ENCODE results near the gene MTCL3.

MTCL3 gene

DNA sequence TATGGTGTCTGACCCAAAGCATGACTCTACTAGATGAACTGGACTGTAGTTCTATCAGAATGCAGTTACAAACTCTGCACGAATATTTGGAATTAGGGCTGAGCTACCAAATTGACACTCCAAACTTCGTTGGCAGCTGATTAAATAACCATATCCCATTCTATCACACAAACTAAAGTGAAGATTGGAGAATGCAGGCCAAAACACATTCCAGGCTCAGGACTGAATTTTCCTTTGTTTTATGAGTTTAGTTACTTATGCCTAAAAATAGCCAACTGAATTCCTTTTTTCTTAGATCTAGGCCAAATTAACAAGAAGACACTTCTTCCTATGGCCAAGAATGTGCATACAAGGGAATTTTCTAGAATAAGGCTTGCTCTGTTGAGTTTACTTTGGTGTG lies 50.2 kb downstream of the MTCL3 start:
- Histone ChIP-seq H3K9me3 (ENCODE audit: insufficient read depth, low read length) (no peaks in the 10 kb centered on the region), H4K20me1 (ENCODE audit: low read depth, low read length) (no peaks in the 10 kb centered on the region), H3K4me2 (ENCODE audit: low read depth, low read length, poor library complexity, severe bottlenecking) (no peak overlapping the region), H3F3A (ENCODE audit: insufficient read depth) (no peaks in the 10 kb centered on the region), H3K36me3 (ENCODE audit: low read length) (no peaks in the 10 kb centered on the region), H2AFZ (ENCODE audit: low read depth, low read length, severe bottlenecking) (no peak overlapping the region), H3K9ac (ENCODE audit: low read length) (no peak overlapping the region), H3K4me3 (ENCODE audit: insufficient read depth, low read length, poor library complexity, severe bottlenecking) (no peak overlapping the region), H3K27ac (ENCODE audit: low read depth, low read length) (no peak overlapping the region), H3K9me2 (replicated peaks; ENCODE audit: insufficient read depth, low read length) (no peaks in the 10 kb centered on the region), H3K27me3 (ENCODE audit: low read length) (no peaks in the 10 kb centered on the region), H3K79me2 (ENCODE audit: insufficient read depth, low read length) (no peaks in the 10 kb centered on the region)
- no peak for TF ChIP-seq EZH2phosphoT487 (conservative IDR thresholded peaks at IDR 0.05; ENCODE audit: low read length)
- TF ChIP-seq, protein P1, sequence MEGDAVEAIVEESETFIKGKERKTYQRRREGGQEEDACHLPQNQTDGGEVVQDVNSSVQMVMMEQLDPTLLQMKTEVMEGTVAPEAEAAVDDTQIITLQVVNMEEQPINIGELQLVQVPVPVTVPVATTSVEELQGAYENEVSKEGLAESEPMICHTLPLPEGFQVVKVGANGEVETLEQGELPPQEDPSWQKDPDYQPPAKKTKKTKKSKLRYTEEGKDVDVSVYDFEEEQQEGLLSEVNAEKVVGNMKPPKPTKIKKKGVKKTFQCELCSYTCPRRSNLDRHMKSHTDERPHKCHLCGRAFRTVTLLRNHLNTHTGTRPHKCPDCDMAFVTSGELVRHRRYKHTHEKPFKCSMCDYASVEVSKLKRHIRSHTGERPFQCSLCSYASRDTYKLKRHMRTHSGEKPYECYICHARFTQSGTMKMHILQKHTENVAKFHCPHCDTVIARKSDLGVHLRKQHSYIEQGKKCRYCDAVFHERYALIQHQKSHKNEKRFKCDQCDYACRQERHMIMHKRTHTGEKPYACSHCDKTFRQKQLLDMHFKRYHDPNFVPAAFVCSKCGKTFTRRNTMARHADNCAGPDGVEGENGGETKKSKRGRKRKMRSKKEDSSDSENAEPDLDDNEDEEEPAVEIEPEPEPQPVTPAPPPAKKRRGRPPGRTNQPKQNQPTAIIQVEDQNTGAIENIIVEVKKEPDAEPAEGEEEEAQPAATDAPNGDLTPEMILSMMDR (IDR thresholded peaks at IDR 0.05; ENCODE audit: insufficient read depth, low read length, poor library complexity, severe bottlenecking), result no peak

DNA sequence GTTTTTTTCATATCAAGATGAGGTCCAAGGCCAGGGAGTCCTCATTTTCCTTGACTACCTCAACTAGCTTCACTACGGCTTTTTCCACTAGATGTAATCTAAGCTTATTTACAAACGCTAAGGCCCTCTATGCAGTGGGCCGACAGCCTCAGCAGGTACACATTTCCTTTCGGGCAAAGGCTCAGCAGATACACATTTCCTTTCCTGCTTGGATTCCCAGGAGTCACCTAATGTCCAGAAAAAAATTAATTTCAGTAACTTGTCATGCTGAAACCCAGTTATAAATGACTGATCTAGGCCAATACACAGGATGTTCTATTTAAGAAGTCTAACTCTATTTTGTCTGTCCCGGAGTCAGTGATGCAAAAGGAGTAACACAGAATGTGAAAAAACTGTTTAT lies 52.7 kb downstream of the MTCL3 start:
- Histone ChIP-seq H3K4me3 (ENCODE audit: insufficient read depth, low read length, poor library complexity, severe bottlenecking) (no peak overlapping the region), H3F3A (ENCODE audit: insufficient read depth) (no peaks in the 10 kb centered on the region), H3K27me3 (ENCODE audit: low read length) (no peaks in the 10 kb centered on the region), H2AFZ (ENCODE audit: low read depth, low read length, severe bottlenecking) (no peak overlapping the region), H3K9ac (ENCODE audit: low read length) (no peak overlapping the region), H3K27ac (ENCODE audit: low read depth, low read length) (no peak overlapping the region), H3K36me3 (ENCODE audit: low read length) (no peaks in the 10 kb centered on the region), H3K4me2 (ENCODE audit: low read depth, low read length, poor library complexity, severe bottlenecking) (no peak overlapping the region), H3K9me3 (ENCODE audit: insufficient read depth, low read length) (no peaks in the 10 kb centered on the region), H4K20me1 (ENCODE audit: low read depth, low read length) (no peaks in the 10 kb centered on the region), H3K9me2 (replicated peaks; ENCODE audit: insufficient read depth, low read length) (no peaks in the 10 kb centered on the region), H3K79me2 (ENCODE audit: insufficient read depth, low read length) (no peaks in the 10 kb centered on the region)
- TF ChIP-seq EZH2phosphoT487 (conservative IDR thresholded peaks at IDR 0.05; ENCODE audit: low read length), result no peak
- TF ChIP-seq, protein P1 (IDR thresholded peaks at IDR 0.05; ENCODE audit: insufficient read depth, low read length, poor library complexity, severe bottlenecking), result no peak

DNA sequence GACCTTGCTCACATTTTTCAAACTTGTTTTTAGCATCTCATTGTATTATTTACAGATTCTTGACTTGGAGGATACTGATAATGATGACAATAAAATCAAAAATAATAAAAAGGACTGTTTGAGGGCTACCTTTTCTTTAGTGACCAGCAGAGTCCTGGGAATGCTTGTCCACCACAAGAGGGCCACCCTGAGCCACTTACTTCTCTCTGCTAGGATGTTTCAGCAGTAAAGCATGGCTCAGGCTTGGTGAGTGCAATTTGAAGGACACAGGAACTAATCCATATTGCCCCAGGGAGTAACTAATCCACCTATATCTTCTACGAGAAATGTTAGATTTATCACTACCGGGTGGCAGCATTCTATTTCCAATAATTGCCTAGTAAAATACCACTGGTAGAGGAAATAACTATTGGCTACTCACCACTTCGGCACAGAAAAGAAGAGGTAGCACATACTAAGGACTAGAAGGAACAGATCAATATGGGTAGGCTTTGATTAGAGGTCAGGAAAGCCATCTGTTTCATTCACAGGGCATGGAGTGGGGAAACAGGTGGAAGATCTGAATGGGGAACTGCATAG lies 54.2 kb downstream of the MTCL3 start:
- no peaks in the 10 kb centered on the region for H3K9me3 ChIP-seq (ENCODE audit: insufficient read depth, low read length)
- H2AFZ ChIP-seq (ENCODE audit: low read depth, low read length, severe bottlenecking), result no peak overlapping the region
- no peaks in the 10 kb centered on the region for H3K9me2 ChIP-seq (replicated peaks; ENCODE audit: insufficient read depth, low read length)
- H3K4me3 ChIP-seq (ENCODE audit: insufficient read depth, low read length, poor library complexity, severe bottlenecking), result no peak overlapping the region
- H4K20me1 ChIP-seq (ENCODE audit: low read depth, low read length), result no peaks in the 10 kb centered on the region
- H3F3A ChIP-seq (ENCODE audit: insufficient read depth), result no peaks in the 10 kb centered on the region
- TF ChIP-seq EZH2phosphoT487 (conservative IDR thresholded peaks at IDR 0.05; ENCODE audit: low read length), result no peak
- TF ChIP-seq, protein P1 (IDR thresholded peaks at IDR 0.05; ENCODE audit: insufficient read depth, low read length, poor library complexity, severe bottlenecking), result peak; percentile 81
- H3K27ac ChIP-seq (ENCODE audit: low read depth, low read length), result no peak overlapping the region
- no peak overlapping the region for H3K9ac ChIP-seq (ENCODE audit: low read length)
- no peaks in the 10 kb centered on the region for H3K36me3 ChIP-seq (ENCODE audit: low read length)
- no peaks in the 10 kb centered on the region for H3K79me2 ChIP-seq (ENCODE audit: insufficient read depth, low read length)
- H3K4me2 ChIP-seq (ENCODE audit: low read depth, low read length, poor library complexity, severe bottlenecking), result no peak overlapping the region
- H3K27me3 ChIP-seq (ENCODE audit: low read length), result no peaks in the 10 kb centered on the region

Data from SU-DHL-6 (cell line).